Measurements from ENCODE around the gene PXT1. TPM values are rescaled to one million over a fixed set of nuclear protein-coding genes. Genes with fewer than 3 reads are reported as not detected.
A peak's percentile ranks its signal among the peaks of the same experiment; 100 is the strongest.

Gene PXT1
- total RNA-seq, 1 experiment from 2014 or later, result 0.06 TPM

DNA sequence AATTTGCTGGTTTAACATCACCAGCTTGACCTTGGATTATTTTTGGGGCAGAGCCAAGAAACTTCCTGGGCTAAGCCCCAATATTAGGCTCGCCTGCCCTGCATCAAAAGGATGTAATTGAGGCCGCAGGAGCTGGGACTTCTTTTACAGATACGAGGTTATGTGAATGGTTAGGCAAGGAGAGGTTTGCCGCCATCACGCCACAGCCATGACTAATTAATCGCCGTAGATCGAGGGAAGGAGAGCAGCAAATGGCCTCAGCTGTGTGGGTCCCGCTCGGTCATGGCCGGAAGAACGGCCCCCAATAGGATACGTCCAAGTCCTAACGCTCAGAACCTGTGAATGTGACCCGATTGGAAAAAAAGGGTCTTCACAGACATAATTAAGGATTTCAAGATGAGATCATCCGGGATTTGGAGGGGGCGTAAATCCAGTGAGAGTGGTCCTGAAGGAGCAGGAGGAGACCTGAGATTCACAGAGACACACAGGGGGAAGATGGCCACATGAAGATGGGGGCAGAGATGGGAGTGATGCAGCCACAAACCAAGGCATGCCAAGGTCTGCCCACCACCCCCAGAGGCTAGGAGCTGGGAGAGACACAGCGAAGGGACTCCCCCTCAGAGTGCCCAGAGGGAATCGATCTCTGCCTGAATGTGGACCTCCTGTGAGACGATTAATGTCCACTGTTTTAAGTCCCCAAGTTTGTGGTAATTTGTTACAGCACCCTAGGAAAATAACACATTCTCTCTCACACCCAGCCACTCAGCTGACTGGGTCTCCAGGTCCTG is 96.0 kb downstream of the PXT1 start:
- DNase-seq (ENCODE audit: low read depth), result no peak

GRCh38 chr6:36345681-36346466 is 96.8 kb downstream of the PXT1 start:
- no peak for DNase-seq (ENCODE audit: low read depth)

- DNase-seq (ENCODE audit: low read depth), result no peak
Measured at GRCh38 chr6:36343109-36343680, 99.5 kb downstream of the PXT1 start.

DNA sequence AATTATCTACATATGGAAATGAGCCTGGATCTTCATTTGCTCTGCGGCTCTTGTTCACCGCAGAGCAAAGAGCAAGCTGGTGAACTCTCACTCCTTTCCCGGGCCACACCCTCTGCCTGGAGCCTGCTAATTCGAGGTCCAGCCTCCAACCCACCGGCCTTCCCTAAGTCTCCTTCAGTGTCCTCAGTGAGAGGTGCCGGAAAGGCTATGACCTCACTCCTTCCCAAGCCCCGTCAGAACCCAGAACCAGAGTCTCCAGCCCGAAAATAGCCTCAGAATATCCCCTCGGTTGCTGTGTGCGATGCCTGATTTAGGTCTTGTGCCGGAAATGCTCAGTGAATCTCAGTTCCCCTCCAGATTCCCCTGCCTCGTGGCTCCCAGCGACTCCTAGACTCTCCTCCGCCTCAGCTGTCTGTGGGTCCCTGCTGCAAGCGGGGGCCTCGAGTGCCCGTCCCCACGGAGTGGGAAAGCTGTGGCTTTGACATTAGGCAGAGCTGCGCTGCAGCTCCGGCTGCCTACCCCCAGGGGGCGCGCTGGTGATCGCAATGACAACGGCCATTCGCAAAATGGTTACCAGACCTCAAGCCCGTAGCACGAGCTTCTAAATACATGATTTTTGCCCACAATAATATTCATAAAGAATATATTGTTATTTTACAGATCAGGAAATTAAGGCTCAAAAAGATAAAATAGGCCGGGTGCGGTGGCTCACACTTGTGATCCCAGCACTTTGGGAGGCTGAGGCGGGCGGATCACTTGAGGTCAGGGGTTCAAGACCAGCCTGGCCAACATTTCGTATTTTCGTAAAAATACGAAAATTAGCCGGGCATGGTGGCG is 101.8 kb downstream of the PXT1 start:
- peak; percentile 41 for DNase-seq (ENCODE audit: low read depth)

Other genes with a start within 250 kb of the PXT1 start
- 8.2 and 12.7 TPM in 2 replicates for gene BRPF3, start 246.1 kb downstream of the PXT1 start, total RNA-seq (2014; rRNA removed)
- gene PNPLA1, start 172.8 kb downstream of the PXT1 start, total RNA-seq (2014; rRNA removed), result not detected in 2 replicates
- gene BNIP5, start 106.0 kb downstream of the PXT1 start, total RNA-seq (2014; rRNA removed), result not detected in 2 replicates
- 0.17 TPM in 1 of 2 replicates, not detected in the other for gene ETV7, start 55.2 kb downstream of the PXT1 start, total RNA-seq (2014; rRNA removed)
- gene KCTD20, start 146 bp upstream of the PXT1 start, total RNA-seq (2014; rRNA removed), result 46.1 and 47.5 TPM in 2 replicates
- gene STK38, start 104.6 kb upstream of the PXT1 start, total RNA-seq (2014; rRNA removed), result 29.5 and 36.9 TPM in 2 replicates
- gene SRSF3, start 151.5 kb upstream of the PXT1 start, total RNA-seq (2014; rRNA removed), result 137 and 181 TPM in 2 replicates
- 560 and 669 TPM in 2 replicates for gene CDKN1A, start 235.9 kb upstream of the PXT1 start, total RNA-seq (2014; rRNA removed)

All from LHCN-M2 (cell line).